Neural progenitor cell (in vitro differentiated cells): ENCODE data around the gene FBXW7. TPM values are rescaled to one million over a fixed set of nuclear protein-coding genes. Genes with fewer than 3 reads are reported as not detected.
A peak's percentile ranks its signal among the peaks of the same experiment; 100 is the strongest.

Experiments used
- DNase-seq: peaks from one replicate; pipeline ENCODE4 v3.0.0-alpha.2; 2016; ENCODE audit warnings: low spot score
- H2AFZ ChIP-seq: fragments of 200-600 bp; sonication (generic); replicated peaks from 2 replicates; pipeline ENCODE4 v1.6.1; 2016; ENCODE audit warnings: antibody characterized with exemption
- H3F3A ChIP-seq: fragments of 200-600 bp; sonication (generic); 2 replicates; pipeline ENCODE4 v1.6.1; 2016; ENCODE audit warnings: antibody characterized with exemption, low read depth
- H3K27ac ChIP-seq: fragments of 200-600 bp; sonication (generic); 2 replicates; pipeline ENCODE4 v1.5.1; 2016; ENCODE audit warnings: mild to moderate bottlenecking
- H3K27me3 ChIP-seq: fragments of 200-600 bp; sonication (generic); 2 replicates; pipeline ENCODE4 v1.6.1; 2016; ENCODE audit warnings: mild to moderate bottlenecking, moderate library complexity
- H3K36me3 ChIP-seq: fragments of 200-600 bp; sonication (generic); 2 replicates; pipeline ENCODE4 v1.5.1; 2016
- H3K4me1 ChIP-seq: fragments of 200-600 bp; sonication (generic); 2 replicates; pipeline ENCODE4 v1.6.1; 2016; ENCODE audit warnings: mixed run types
- H3K4me2 ChIP-seq: fragments of 200-600 bp; sonication (generic); 2 replicates; pipeline ENCODE4 v1.6.1; 2016
- H3K4me3 ChIP-seq: fragments of 200-600 bp; sonication (generic); 2 replicates; pipeline ENCODE4 v1.5.1; 2016
- H3K79me2 ChIP-seq: fragments of 200-600 bp; sonication (generic); 2 replicates; pipeline ENCODE4 v1.6.1; 2016; ENCODE audit warnings: low read depth
- H3K9ac ChIP-seq: fragments of 200-600 bp; sonication (generic); 2 replicates; pipeline ENCODE4 v1.6.1; 2016
- H3K9me3 ChIP-seq: fragments of 200-600 bp; sonication (generic); 2 replicates; pipeline ENCODE4 v1.5.1; 2016; ENCODE audit warnings: low read depth
- H4K20me1 ChIP-seq: fragments of 200-600 bp; sonication (generic); 2 replicates; pipeline ENCODE4 v1.6.1; 2016; ENCODE audit warnings: low read depth
- H3K27ac Mint-ChIP-seq: 3 replicates; pipeline ENCODE4 v1.8.0; 2021; ENCODE audit warnings: mixed read lengths
- H3K27me3 Mint-ChIP-seq: 2 replicates; pipeline ENCODE4 v1.8.0; 2022; ENCODE audit warnings: low read depth, mild to moderate bottlenecking, inconsistent platforms, moderate library complexity, mixed read lengths; ENCODE audit not compliant: insufficient read depth
- H3K36me3 Mint-ChIP-seq: 3 replicates; pipeline ENCODE4 v1.8.0; 2021; ENCODE audit warnings: mixed read lengths
- H3K4me1 Mint-ChIP-seq: 3 replicates; pipeline ENCODE4 v1.8.0; 2021; ENCODE audit warnings: mixed read lengths
- H3K4me3 Mint-ChIP-seq: 3 replicates; pipeline ENCODE4 v1.8.0; 2021; ENCODE audit warnings: mild to moderate bottlenecking, moderate library complexity, mixed read lengths
- H3K9me3 Mint-ChIP-seq: 3 replicates; pipeline ENCODE4 v1.8.0; 2020; ENCODE audit warnings: mixed read lengths
- CTCF ChIP-seq: fragments of 200-600 bp; sonication (generic); IDR thresholded peaks from 2 replicates; pipeline ENCODE4 v1.5.1; 2017; ENCODE audit warnings: antibody characterized with exemption, mild to moderate bottlenecking
- EZH2 ChIP-seq: fragments of 200-600 bp; sonication (generic); IDR thresholded peaks from 2 replicates; pipeline ENCODE4 v1.6.1; 2017; ENCODE audit warnings: antibody characterized with exemption, mild to moderate bottlenecking, moderate library complexity
- EZH2phosphoT487 ChIP-seq: fragments of 200-600 bp; sonication (generic); IDR thresholded peaks from 2 replicates; pipeline ENCODE4 v1.6.1; 2017; ENCODE audit warnings: antibody characterized with exemption
- total RNA-seq: library from RNA; depleted of rRNA; stranded (reverse); fragments of >200 nt; gene quantifications from 2 replicates; pipeline ENCODE4 v1.2.3, GENCODE V29; 2015; ENCODE audit warnings: low replicate concordance

Gene FBXW7
- total RNA-seq, 1 donor from 2014 or later, result 43.9 TPM

GRCh38 chr4:152357206-152357605 is 178.7 kb downstream of the FBXW7 start:
- no peak overlapping the region for H3K4me2 ChIP-seq
- no peak overlapping the region for H2AFZ ChIP-seq
- H3K27ac ChIP-seq, result no peak overlapping the region
- Mint-ChIP-seq H3K36me3 (no peaks in the 10 kb centered on the region), H3K4me1 (peaks cover 9% of the 10 kb centered on the region), H3K9me3 (no peaks in the 10 kb centered on the region), H3K27ac (no peak overlapping the region), H3K4me3 (no peak overlapping the region), H3K27me3 (no peaks in the 10 kb centered on the region)
- no peak for DNase-seq
- peaks cover 6% of the 10 kb centered on the region for H3K4me1 ChIP-seq
- no peak for TF ChIP-seq CTCF
- no peak for TF ChIP-seq EZH2
- TF ChIP-seq EZH2phosphoT487, result no peak
- no peak overlapping the region for H3K4me3 ChIP-seq
- no peaks in the 10 kb centered on the region for H3K27me3 ChIP-seq
- no peaks in the 10 kb centered on the region for H3K79me2 ChIP-seq
- H3K9ac ChIP-seq, result no peak overlapping the region
- H3K9me3 ChIP-seq, result no peaks in the 10 kb centered on the region
- no peaks in the 10 kb centered on the region for H3K36me3 ChIP-seq
- no peaks in the 10 kb centered on the region for H3F3A ChIP-seq
- H4K20me1 ChIP-seq, result no peaks in the 10 kb centered on the region

GRCh38 chr4:152356428-152357034 is 179.4 kb downstream of the FBXW7 start:
- H3F3A ChIP-seq, result no peaks in the 10 kb centered on the region
- TF ChIP-seq EZH2 (no peak), EZH2phosphoT487 (no peak), CTCF (no peak)

GRCh38 chr4:152352622-152353116 is 183.2 kb downstream of the FBXW7 start:
- no peak overlapping the region for H3K9ac ChIP-seq
- peak overlapping the region; percentile 52 for H3K27ac Mint-ChIP-seq

More at GRCh38 chr4:152356428-152357034, 179.4 kb downstream of the FBXW7 start:
- Mint-ChIP-seq H3K36me3 (no peaks in the 10 kb centered on the region), H3K27me3 (no peaks in the 10 kb centered on the region), H3K27ac (no peak overlapping the region), H3K9me3 (no peaks in the 10 kb centered on the region), H3K4me3 (no peak overlapping the region), H3K4me1 (peaks cover 10% of the 10 kb centered on the region)
- Histone ChIP-seq H3K9me3 (no peaks in the 10 kb centered on the region), H3K36me3 (no peaks in the 10 kb centered on the region), H3K4me2 (no peak overlapping the region), H3K4me3 (no peak overlapping the region), H2AFZ (no peak overlapping the region), H3K79me2 (no peaks in the 10 kb centered on the region), H3K27ac (no peak overlapping the region), H3K27me3 (no peaks in the 10 kb centered on the region), H3K9ac (no peak overlapping the region), H4K20me1 (no peaks in the 10 kb centered on the region), H3K4me1 (peaks cover 13% of the 10 kb centered on the region)
- no peak for DNase-seq

More at GRCh38 chr4:152352622-152353116, 183.2 kb downstream of the FBXW7 start:
- peaks cover 13% of the 10 kb centered on the region for H3K4me1 ChIP-seq
- no peaks in the 10 kb centered on the region for H3K27me3 ChIP-seq
- TF ChIP-seq EZH2 (no peak), CTCF (no peak), EZH2phosphoT487 (no peak)
- no peaks in the 10 kb centered on the region for H3F3A ChIP-seq
- H3K4me2 ChIP-seq, result peak overlapping the region; percentile 64
- H3K36me3 ChIP-seq, result no peaks in the 10 kb centered on the region
- H3K9me3 Mint-ChIP-seq, result no peaks in the 10 kb centered on the region
- peak; percentile 85 for DNase-seq
- H2AFZ ChIP-seq, result no peak overlapping the region
- peak overlapping the region; percentile 83 for H3K4me3 Mint-ChIP-seq
- H3K36me3 Mint-ChIP-seq, result no peaks in the 10 kb centered on the region
- peak overlapping the region; percentile 25 for H3K4me3 ChIP-seq
- no peaks in the 10 kb centered on the region for H3K79me2 ChIP-seq
- no peaks in the 10 kb centered on the region for H4K20me1 ChIP-seq
- peaks cover 13% of the 10 kb centered on the region for H3K4me1 Mint-ChIP-seq
- no peaks in the 10 kb centered on the region for H3K27me3 Mint-ChIP-seq
- H3K9me3 ChIP-seq, result no peaks in the 10 kb centered on the region
- no peak overlapping the region for H3K27ac ChIP-seq
